Thymus (tissue), 11 donors: ENCODE measurements around the gene CAMK2N1. TPM values are rescaled to one million over a fixed set of nuclear protein-coding genes. Genes with fewer than 3 reads are reported as not detected.

Experiments
- DNase-seq, 9 donors: peaks; one replicate each; pipeline ENCODE4 v3.0.0-alpha.2; 2013; ENCODE audit warnings: low spot score in 9 of 9, low read depth in 6 of 9, missing footprints in 1 of 9
- H3K27ac ChIP-seq, 2 donors: one replicate each; pipeline ENCODE4 v1.5.1; 2013; ENCODE audit warnings: control low read depth in 1 of 2, low read depth in 1 of 2, low read length in 1 of 2, mild to moderate bottlenecking in 1 of 2, moderate library complexity in 1 of 2
- H3K27me3 ChIP-seq, 2 donors: one replicate each; pipeline ENCODE4 v1.5.1; 2013; ENCODE audit warnings: low read length in 1 of 2; ENCODE audit not compliant: control insufficient read depth in 2 of 2, insufficient read depth in 1 of 2
- H3K36me3 ChIP-seq, 2 donors: one replicate each; pipeline ENCODE4 v1.5.1; 2013; ENCODE audit warnings: low read length in 1 of 2, mild to moderate bottlenecking in 1 of 2, moderate library complexity in 1 of 2; ENCODE audit not compliant: control insufficient read depth in 2 of 2, insufficient read depth in 2 of 2
- H3K4me1 ChIP-seq, 2 donors: one replicate each; pipeline ENCODE4 v1.5.1; 2013; ENCODE audit warnings: low read length in 2 of 2; ENCODE audit not compliant: control insufficient read depth in 2 of 2, insufficient read depth in 2 of 2
- H3K4me3 ChIP-seq, 2 donors: one replicate each; pipeline ENCODE4 v1.5.1; 2013; ENCODE audit warnings: low read length in 2 of 2, control low read depth in 1 of 2, mild to moderate bottlenecking in 1 of 2
- H3K9me3 ChIP-seq, 2 donors: one replicate each; pipeline ENCODE4 v1.5.1; 2013; ENCODE audit warnings: low read length in 1 of 2, mild to moderate bottlenecking in 1 of 2; ENCODE audit not compliant: control insufficient read depth in 2 of 2, insufficient read depth in 1 of 2
- WGBS: extraction: QIAGEN DNeasy Blood & Tissue Kit; methylation state at CpG from one replicate; pipeline ENCODE4 v1.1.7; 2013; 5-methylcytosine and 5-hydroxymethylcytosine counted together
- polyA plus RNA-seq: library from polyadenylated mRNA; stranded (reverse); fragments of 200-250 nt; gene quantifications from one replicate; pipeline ENCODE4 v1.2.3, GENCODE V29; 2013
- total RNA-seq: library from RNA; stranded (reverse); fragments of 120-200 nt; gene quantifications from one replicate; pipeline ENCODE4 v1.2.4, GENCODE V29; 2013
- donor health status: healthy.

Gene CAMK2N1
- total and polyA plus RNA-seq, 2 donors: 0.42 to 11.1 TPM

DNA sequence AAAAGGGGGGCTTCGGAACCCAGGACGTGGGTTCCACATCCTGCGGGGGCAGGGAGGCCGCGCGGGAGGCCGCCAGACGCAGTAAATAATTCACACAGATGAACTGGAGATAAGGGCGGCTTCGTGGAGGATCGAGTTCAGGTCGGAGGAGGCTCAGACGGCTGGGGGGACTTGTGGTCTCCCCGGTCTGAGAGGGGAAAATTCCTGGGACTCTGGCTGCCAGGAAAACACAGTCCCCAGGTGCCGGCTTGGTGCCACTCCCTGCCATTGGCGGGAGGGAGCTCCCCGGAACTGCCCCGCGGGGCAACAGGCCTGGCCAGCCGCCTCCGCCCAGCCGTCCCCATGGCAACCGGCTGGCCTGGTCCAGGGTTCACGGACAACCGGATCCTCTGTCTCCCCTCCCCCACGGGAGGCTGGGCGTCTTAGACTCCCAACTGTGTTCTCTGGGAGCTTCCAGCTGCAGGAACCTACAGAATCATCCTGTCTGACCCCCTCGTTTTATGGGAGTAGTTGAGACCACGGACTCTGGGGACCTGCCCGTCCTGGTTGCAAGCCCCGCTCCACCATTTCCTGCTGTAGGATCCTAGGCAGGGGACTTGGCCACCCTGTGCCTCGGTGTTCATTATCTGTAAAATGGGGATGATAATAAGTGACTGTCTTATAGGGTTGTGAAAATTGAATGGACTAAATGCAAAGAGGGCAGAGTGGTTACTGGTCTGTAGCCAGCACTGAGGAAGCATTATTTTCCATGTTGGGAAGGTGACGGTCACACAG lies 9.6 kb downstream of the CAMK2N1 start:
- no peaks in the 10 kb centered on the region for H3K9me3 ChIP-seq
- H3K27me3 ChIP-seq: peaks cover 37 to 83% of the 10 kb centered on the region in 2 donors
- DNase-seq: no peak
- H3K36me3 ChIP-seq: no peaks in the 10 kb centered on the region
- H3K4me3 ChIP-seq: no peak overlapping the region
- H3K4me1 ChIP-seq: no peaks in the 10 kb centered on the region
- H3K27ac ChIP-seq: no peak overlapping the region
- WGBS: 10% methylated on average over 33 of the region's 33 CpGs

GRCh38 chr1:20474996-20475395 lies 11.0 kb downstream of the CAMK2N1 start:
- Histone ChIP-seq H3K4me3 (no peak overlapping the region), H3K27me3 (peaks cover 34 to 68% of the 10 kb centered on the region in 2 donors), H3K4me1 (no peaks in the 10 kb centered on the region), H3K36me3 (no peaks in the 10 kb centered on the region), H3K9me3 (no peaks in the 10 kb centered on the region), H3K27ac (no peak overlapping the region)
- WGBS: 66% methylated on average over 7 of the region's 7 CpGs
- DNase-seq: no peak

DNA sequence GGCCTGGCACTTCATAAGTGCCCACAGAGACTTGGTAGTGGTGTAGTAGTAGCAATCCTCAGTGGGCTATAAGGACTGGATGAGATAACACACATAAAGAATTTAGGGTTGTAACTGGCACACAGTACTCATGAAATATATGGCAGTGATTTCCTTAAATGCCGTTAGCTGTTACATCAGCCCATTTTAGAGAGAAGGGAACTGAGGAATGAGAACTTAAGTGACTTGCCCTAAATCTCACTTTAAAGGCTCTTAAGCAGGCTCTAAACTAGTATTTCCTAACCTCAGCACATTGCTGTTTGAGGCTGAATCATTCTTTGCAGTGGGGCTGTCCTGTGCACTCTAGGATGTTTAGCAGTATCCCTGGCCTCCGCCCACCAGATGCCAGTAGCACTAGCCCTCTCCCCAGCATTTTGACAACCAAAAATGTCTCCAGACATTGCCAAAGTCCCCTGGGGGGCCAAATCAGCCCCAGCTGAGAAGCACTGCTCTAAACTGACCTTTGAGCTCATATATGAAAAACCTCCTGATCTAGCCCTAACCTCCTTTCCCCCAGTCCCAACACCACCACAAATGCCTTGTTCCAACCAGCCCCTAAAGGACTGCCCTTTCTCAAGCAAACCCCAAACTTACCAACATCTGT lies 11.6 kb downstream of the CAMK2N1 start:
- no peaks in the 10 kb centered on the region for H3K9me3 ChIP-seq
- DNase-seq: no peak
- peaks cover 31 to 63% of the 10 kb centered on the region in 2 donors for H3K27me3 ChIP-seq
- WGBS: 86% methylated on average over 2 of the region's 2 CpGs
- H3K4me3 ChIP-seq: no peak overlapping the region
- no peaks in the 10 kb centered on the region for H3K4me1 ChIP-seq
- H3K27ac ChIP-seq: no peak overlapping the region
- no peaks in the 10 kb centered on the region for H3K36me3 ChIP-seq

DNA sequence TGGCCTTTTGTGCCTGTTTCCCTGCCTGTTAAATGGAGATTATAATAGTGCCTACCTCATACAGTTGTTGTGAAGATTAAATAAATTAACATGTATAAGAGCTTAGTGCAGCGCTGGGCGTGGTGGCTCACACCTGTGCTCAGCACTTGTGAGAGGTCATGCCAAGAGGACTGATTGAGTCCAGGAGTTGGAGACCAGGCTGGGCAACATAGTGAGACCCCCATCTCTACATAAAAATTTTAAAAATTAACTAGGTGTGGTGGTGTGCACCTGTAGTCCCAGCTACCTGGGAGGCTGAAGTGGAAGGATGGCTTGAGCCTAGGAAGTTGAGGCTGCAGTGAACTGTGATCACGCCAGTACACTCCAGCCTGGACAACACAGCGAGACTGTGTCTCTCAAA lies 12.1 kb downstream of the CAMK2N1 start:
- no peaks in the 10 kb centered on the region for H3K4me1 ChIP-seq
- peaks cover 31 to 63% of the 10 kb centered on the region in 2 donors for H3K27me3 ChIP-seq

GRCh38 chr1:20472860-20473711 lies 12.9 kb downstream of the CAMK2N1 start:
- Histone ChIP-seq H3K27me3 (peaks cover 28 to 59% of the 10 kb centered on the region in 2 donors), H3K9me3 (no peaks in the 10 kb centered on the region), H3K27ac (no peak overlapping the region), H3K4me3 (no peak overlapping the region), H3K4me1 (no peaks in the 10 kb centered on the region), H3K36me3 (no peaks in the 10 kb centered on the region)
- DNase-seq: peak in 3 of 9 donors; percentile 5 to 36 (median 32)
- 32% methylated on average over 28 of the region's 28 CpGs for WGBS

More for the DNA sequence above, 12.1 kb downstream of the CAMK2N1 start:
- no peak for DNase-seq
- 89% methylated on average over 4 of the region's 4 CpGs for WGBS
- Histone ChIP-seq H3K27ac (no peak overlapping the region), H3K9me3 (no peaks in the 10 kb centered on the region), H3K36me3 (no peaks in the 10 kb centered on the region), H3K4me3 (no peak overlapping the region)

- Histone ChIP-seq H3K9me3 (no peaks in the 10 kb centered on the region), H3K27ac (no peak overlapping the region), H3K36me3 (no peaks in the 10 kb centered on the region), H3K4me1 (no peaks in the 10 kb centered on the region), H3K4me3 (no peak overlapping the region), H3K27me3 (peaks cover 18 to 50% of the 10 kb centered on the region in 2 donors)
- no peak for DNase-seq
- WGBS: 96% methylated on average over 4 of the region's 4 CpGs
Measured at GRCh38 chr1:20472121-20472520, 13.9 kb downstream of the CAMK2N1 start.

GRCh38 chr1:20470194-20470593 lies 15.8 kb downstream of the CAMK2N1 start:
- Histone ChIP-seq H3K36me3 (no peaks in the 10 kb centered on the region), H3K4me1 (no peaks in the 10 kb centered on the region), H3K27me3 (peaks cover 3 to 33% of the 10 kb centered on the region in 2 donors), H3K4me3 (no peak overlapping the region), H3K27ac (no peak overlapping the region), H3K9me3 (no peaks in the 10 kb centered on the region)
- DNase-seq: no peak
- WGBS: 62% methylated on average over 3 of the region's 3 CpGs

DNA sequence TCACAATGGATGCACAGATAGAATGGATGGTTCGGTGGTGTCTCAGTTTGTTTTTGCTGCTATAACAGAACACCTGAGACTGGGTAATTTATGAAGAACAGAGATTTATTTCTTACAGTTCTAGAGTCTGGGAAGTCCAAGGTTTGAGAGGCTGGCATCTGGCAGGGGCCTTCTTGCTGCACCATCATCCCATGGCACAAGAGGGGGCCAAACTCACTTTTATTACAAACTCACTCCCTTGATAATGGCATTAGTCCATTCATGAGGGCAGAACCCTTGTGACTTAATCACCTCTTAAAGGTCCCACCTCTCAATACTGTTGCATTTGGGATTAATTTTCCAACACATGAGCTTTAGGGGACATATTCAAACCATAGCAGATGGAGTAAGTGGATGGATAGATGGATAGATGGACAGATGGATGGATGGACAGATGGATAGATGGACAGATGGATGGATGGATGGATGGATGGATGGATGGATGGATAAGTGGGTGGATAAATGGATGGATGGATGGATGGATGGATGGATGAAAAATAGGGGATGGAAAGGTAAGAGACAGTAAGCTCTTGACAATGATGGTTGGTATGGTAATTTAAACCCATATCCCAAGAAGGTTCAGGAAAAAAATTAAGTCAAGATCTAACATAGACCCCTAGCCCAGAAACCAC lies 16.5 kb downstream of the CAMK2N1 start:
- Histone ChIP-seq H3K36me3 (no peaks in the 10 kb centered on the region), H3K4me1 (no peaks in the 10 kb centered on the region), H3K27me3 (peaks cover 3 to 26% of the 10 kb centered on the region in 2 donors), H3K27ac (no peak overlapping the region), H3K9me3 (no peaks in the 10 kb centered on the region), H3K4me3 (no peak overlapping the region)
- WGBS: 94% methylated on average over 1 of the region's 1 CpG
- no peak for DNase-seq
